Epidermal melanocyte (primary cell): ENCODE measurements around the gene CLCN1.
"Not testable (repeated sequence)": the region's sequence is repeated elsewhere in the genome, so short reads cannot be mapped to it uniquely, and the experiment has no call there.

Source experiments
- DNase-seq: peaks from one replicate; pipeline ENCODE4 v3.0.0; 2011; ENCODE audit warnings: low spot score; ENCODE audit not compliant: insufficient read length

The CLCN1 gene

GRCh38 chr7:143315776-143316175, at the start of gene CLCN1:
Gene CLCN1, plus strand, starts transcription at chr7:143316111. Its CDS starts 102 bp downstream, at chr7:143316213.
- DNase-seq: no peak

GRCh38 chr7:143269251-143269650, 46.7 kb upstream of the CLCN1 start:
- no peak for DNase-seq

- DNase-seq: no peak
Measured at GRCh38 chr7:143271240-143271639, 44.7 kb upstream of the CLCN1 start.

- DNase-seq: no peak
Measured at GRCh38 chr7:143272871-143273270, 43.0 kb upstream of the CLCN1 start.

GRCh38 chr7:143279186-143280098, 36.5 kb upstream of the CLCN1 start:
- peak; percentile 68 for DNase-seq

- no peak for DNase-seq
Measured at GRCh38 chr7:143280160-143280559, 35.8 kb upstream of the CLCN1 start.

- DNase-seq: no peak
Measured at GRCh38 chr7:143280566-143280965, 35.3 kb upstream of the CLCN1 start.

- no peak for DNase-seq
Measured at GRCh38 chr7:143281529-143281928, 34.4 kb upstream of the CLCN1 start.

GRCh38 chr7:143282124-143282523, 33.8 kb upstream of the CLCN1 start:
- no peak for DNase-seq

- no peak for DNase-seq
Measured at GRCh38 chr7:143283381-143283780, 32.5 kb upstream of the CLCN1 start.

GRCh38 chr7:143284591-143285469, 31.1 kb upstream of the CLCN1 start, which contains the start of gene TMEM139:
Gene TMEM139, plus strand, starts transcription at chr7:143284958. Its CDS starts 1,000 bp downstream, at chr7:143285958.
- DNase-seq: no peak

GRCh38 chr7:143285470-143285778, 30.5 kb upstream of the CLCN1 start:
- no peak for DNase-seq

GRCh38 chr7:143285806-143286521, 29.9 kb upstream of the CLCN1 start:
- DNase-seq: no peak

- DNase-seq: no peak
Measured at GRCh38 chr7:143286522-143286890, 29.4 kb upstream of the CLCN1 start.

- no peak for DNase-seq
Measured at GRCh38 chr7:143287339-143287934, 28.5 kb upstream of the CLCN1 start.

GRCh38 chr7:143287935-143288826, 27.7 kb upstream of the CLCN1 start, which contains the start of gene CASP2:
Gene CASP2, plus strand, starts transcription at chr7:143288351. Its CDS starts 105 bp downstream, at chr7:143288456.
- peak; percentile 97 for DNase-seq

- DNase-seq: no peak
Measured at GRCh38 chr7:143288836-143289235, 27.1 kb upstream of the CLCN1 start.

GRCh38 chr7:143289421-143289820, 26.5 kb upstream of the CLCN1 start:
- DNase-seq: no peak

- not testable (repeated sequence) for DNase-seq
Measured at GRCh38 chr7:143289888-143290287, 26.0 kb upstream of the CLCN1 start.

- DNase-seq: no peak
Measured at GRCh38 chr7:143290293-143290692, 25.6 kb upstream of the CLCN1 start.
